ENCODE data around the gene HECW1.

Gene HECW1

DNA sequence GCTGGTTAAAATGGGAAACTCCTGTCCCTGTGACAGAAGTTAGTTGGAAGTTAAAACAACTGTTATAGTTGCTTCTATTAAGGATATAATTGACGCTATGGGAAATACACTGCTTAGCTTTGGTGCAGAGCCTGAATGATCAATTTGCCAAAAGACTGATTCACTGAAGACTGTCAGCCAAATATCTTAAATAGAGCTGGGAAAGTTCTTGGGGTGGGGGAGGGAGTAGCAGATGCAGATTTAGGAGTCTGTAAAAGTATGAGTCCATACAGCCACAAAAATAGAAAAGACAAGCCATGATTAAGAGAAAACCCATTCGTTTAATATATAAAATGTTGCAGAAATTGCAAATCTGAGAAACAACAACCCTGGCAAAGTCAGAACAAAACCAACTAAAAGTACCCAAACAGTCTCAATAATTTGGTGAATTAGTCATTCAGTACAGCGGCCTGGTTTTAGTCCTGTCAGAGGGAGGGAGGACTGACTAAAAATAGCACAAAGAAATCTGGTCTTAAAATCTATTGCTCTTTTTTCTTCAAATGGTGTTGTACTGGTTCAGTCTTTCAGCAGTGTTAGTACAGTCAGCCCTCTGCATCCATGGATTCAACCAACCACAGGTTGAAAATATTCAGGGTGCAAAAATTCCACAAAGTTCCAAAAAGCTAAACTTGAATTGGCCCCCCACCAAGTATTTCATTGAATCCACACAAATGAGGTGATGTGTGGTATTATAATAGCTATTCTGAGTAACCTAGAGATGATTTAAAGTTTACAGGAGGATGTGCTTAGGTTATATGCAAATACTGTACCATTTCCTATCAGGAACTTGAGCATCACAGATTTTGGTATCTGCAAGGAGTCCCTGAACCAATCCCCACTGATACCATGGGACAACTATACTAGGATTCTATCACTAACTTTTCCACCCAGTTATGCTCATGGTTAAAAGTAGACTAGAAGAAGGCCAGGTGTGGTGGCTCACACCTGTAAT lies 500.4 kb downstream of the HECW1 start:
- no peak for DNase-seq (ENCODE audit: low read depth)
